Colonic mucosa (tissue), 4 donors: ENCODE measurements around the gene IYD. TPM values are rescaled to one million over a fixed set of nuclear protein-coding genes. Genes with fewer than 3 reads are reported as not detected.

Experiments used
- DNase-seq: peaks from one replicate; pipeline ENCODE4 v3.0.0-alpha.2; 2020
- H3K27ac ChIP-seq: fragments of 200-600 bp; one replicate; pipeline ENCODE4 v1.8.0; 2021
- H3K27me3 ChIP-seq: fragments of 200-600 bp; one replicate; pipeline ENCODE4 v1.8.0; 2021
- H3K36me3 ChIP-seq: fragments of 200-600 bp; one replicate; pipeline ENCODE4 v1.8.0; 2021
- H3K4me1 ChIP-seq: fragments of 200-600 bp; one replicate; pipeline ENCODE4 v1.8.0; 2021; ENCODE audit warnings: mild to moderate bottlenecking
- H3K4me3 ChIP-seq: fragments of 200-600 bp; one replicate; pipeline ENCODE4 v1.8.0; 2021
- H3K9ac ChIP-seq, 2 donors: one replicate each; pipeline ENCODE4 v1.7.0; 2013; ENCODE audit warnings: control low read depth in 2 of 2, low read depth in 2 of 2, low read length in 2 of 2
- H3K9me3 ChIP-seq: fragments of 200-600 bp; one replicate; pipeline ENCODE4 v1.8.0; 2021
- CTCF ChIP-seq: fragments of 200-600 bp; IDR thresholded peaks from one replicate; pipeline ENCODE4 v1.8.0; 2022; ENCODE audit warnings: antibody characterized with exemption, mild to moderate bottlenecking
- intact Hi-C: fragments of 100-400 bp; cut with DNase I; formaldehyde crosslinking; loops from one replicate; pipeline ENCODE4 v1.14.1; 2022
- total RNA-seq, 2 donors: library from RNA; stranded (reverse); fragmentation: NEBNext Ultra II Directional in 1 of 2; extraction: Animal tissue kit (Norgen Biotek cat#: 25700) in 1 of 2; gene quantifications; one replicate each; pipeline ENCODE4 v1.2.1, GENCODE V29; 2021
- donor health status: healthy.
- donor health status: DM: no; HTN: no; CAD: no.
- donor health status: DM: no; HTN: no; CAD: no.

IYD gene
- total RNA-seq, 2 donors from 2014 or later = 8.7 to 10.4 TPM

GRCh38 chr6:150352321-150353296 is 16.2 kb upstream of the IYD start:
- H3K4me3 ChIP-seq = no peak overlapping the region
- no peaks in the 10 kb centered on the region for H3K4me1 ChIP-seq
- no peak overlapping the region for H3K27ac ChIP-seq
- no peaks in the 10 kb centered on the region for H3K9me3 ChIP-seq
- no peak overlapping the region for H3K9ac ChIP-seq
- no peak for TF ChIP-seq CTCF
- intact Hi-C loops = no loop called here
- no peaks in the 10 kb centered on the region for H3K36me3 ChIP-seq
- no peaks in the 10 kb centered on the region for H3K27me3 ChIP-seq
- DNase-seq = no peak

DNA sequence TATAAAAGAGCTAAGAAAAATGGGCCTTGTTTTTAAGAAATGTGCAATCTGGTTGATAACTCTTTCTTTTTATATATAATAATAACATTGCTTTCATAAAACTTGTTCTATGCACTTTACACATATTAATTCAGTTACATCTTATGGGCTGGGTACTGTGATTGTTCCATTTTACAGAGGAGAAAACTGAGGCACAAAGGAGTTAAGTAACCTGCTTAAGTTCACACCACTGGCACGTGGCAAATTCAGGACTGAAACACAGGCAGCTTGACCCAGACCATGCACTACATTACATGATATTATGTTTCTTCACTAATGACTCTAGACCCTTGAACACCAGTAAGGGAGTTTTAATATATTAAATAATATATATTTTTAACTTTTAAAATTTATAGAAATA is 15.4 kb upstream of the IYD start:
- no peak overlapping the region for H3K27ac ChIP-seq
- no peaks in the 10 kb centered on the region for H3K36me3 ChIP-seq
- no peak for DNase-seq
- no peak overlapping the region for H3K9ac ChIP-seq
- no peaks in the 10 kb centered on the region for H3K4me1 ChIP-seq
- TF ChIP-seq CTCF = no peak
- no peaks in the 10 kb centered on the region for H3K27me3 ChIP-seq
- H3K4me3 ChIP-seq = no peak overlapping the region
- no peaks in the 10 kb centered on the region for H3K9me3 ChIP-seq
- intact Hi-C loops = no loop called here

GRCh38 chr6:150354754-150355571 is 13.8 kb upstream of the IYD start:
- no peak for TF ChIP-seq CTCF
- H3K36me3 ChIP-seq = no peaks in the 10 kb centered on the region
- DNase-seq = no peak
- no peak overlapping the region for H3K27ac ChIP-seq
- H3K27me3 ChIP-seq = no peaks in the 10 kb centered on the region
- H3K4me3 ChIP-seq = no peak overlapping the region
- no peaks in the 10 kb centered on the region for H3K9me3 ChIP-seq
- no peak overlapping the region for H3K9ac ChIP-seq
- intact Hi-C loops = no loop called here
- no peaks in the 10 kb centered on the region for H3K4me1 ChIP-seq

DNA sequence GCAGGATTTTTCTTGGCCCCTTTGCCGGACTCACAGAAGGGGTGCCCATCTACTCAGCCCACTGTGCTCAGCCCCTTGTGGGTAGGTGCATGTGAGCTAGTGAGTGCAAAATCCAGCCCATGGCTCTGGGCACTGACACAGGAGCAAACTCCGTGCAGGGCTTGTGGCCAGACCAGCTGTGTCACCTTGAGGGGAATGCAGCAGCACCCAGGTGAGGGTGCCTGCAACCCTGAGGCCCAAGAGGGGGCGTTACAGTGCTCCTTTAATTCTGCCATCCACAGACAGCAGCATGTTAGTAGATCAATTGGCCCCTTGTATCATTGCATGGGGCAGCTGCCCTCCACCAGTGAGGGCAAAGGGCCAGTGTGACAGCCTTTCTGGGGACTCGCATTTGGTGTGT is 12.9 kb upstream of the IYD start:
- no peak overlapping the region for H3K9ac ChIP-seq
- no peak overlapping the region for H3K4me3 ChIP-seq
- DNase-seq = no peak
- intact Hi-C loops = no loop called here
- no peaks in the 10 kb centered on the region for H3K27me3 ChIP-seq
- no peaks in the 10 kb centered on the region for H3K9me3 ChIP-seq
- no peaks in the 10 kb centered on the region for H3K4me1 ChIP-seq
- no peak overlapping the region for H3K27ac ChIP-seq
- TF ChIP-seq CTCF = no peak
- H3K36me3 ChIP-seq = no peaks in the 10 kb centered on the region

DNA sequence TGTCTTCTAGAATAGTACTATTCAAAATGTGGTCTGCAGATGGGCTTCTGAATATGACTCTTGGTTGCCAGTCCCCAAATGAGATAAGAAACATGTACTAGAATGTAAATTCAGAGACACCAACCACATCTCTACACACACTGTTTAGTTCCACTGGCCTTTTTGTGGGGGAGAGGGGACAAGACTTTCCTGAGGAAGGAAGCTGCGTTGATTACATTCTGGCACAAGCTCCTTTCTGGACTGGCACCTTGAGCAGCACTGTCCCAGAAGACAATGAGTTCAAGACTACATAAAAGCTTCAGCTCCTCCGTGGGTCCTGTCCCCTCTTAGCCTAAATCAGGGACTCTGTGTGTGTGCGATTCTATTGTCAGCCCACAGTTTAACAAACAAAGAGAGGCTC is 6.9 kb upstream of the IYD start:
- intact Hi-C loops = no loop called here
- H3K27me3 ChIP-seq = no peaks in the 10 kb centered on the region
- DNase-seq = no peak
- no peak for TF ChIP-seq CTCF
- H3K27ac ChIP-seq = no peak overlapping the region
- H3K4me1 ChIP-seq = no peaks in the 10 kb centered on the region
- H3K36me3 ChIP-seq = no peaks in the 10 kb centered on the region
- no peak overlapping the region for H3K9ac ChIP-seq
- no peak overlapping the region for H3K4me3 ChIP-seq
- no peaks in the 10 kb centered on the region for H3K9me3 ChIP-seq
